GM23248 (cell line): ENCODE measurements around the gene SCYL1. TPM values are rescaled to one million over a fixed set of nuclear protein-coding genes. Genes with fewer than 3 reads are reported as not detected.

ENCODE experiments used
- DNase-seq: peaks from one replicate; pipeline ENCODE4 v3.0.0-alpha.2; 2015
- H2AFZ ChIP-seq: fragments of 200-600 bp; sonication (generic); 2 replicates; pipeline ENCODE4 v1.6.1; 2016; ENCODE audit warnings: antibody characterized with exemption
- H3F3A ChIP-seq: fragments of 200-600 bp; sonication (generic); 2 replicates; pipeline ENCODE4 v1.6.1; 2016; ENCODE audit warnings: mild to moderate bottlenecking, antibody characterized with exemption, mixed run types; ENCODE audit not compliant: insufficient read depth
- H3K27ac ChIP-seq: fragments of 200-600 bp; sonication (generic); 2 replicates; pipeline ENCODE4 v1.5.1; 2016; ENCODE audit warnings: mild to moderate bottlenecking
- H3K27me3 ChIP-seq: fragments of 200-600 bp; sonication (generic); replicated peaks from 2 replicates; pipeline ENCODE4 v1.6.1; 2016; ENCODE audit warnings: mild to moderate bottlenecking; ENCODE audit not compliant: insufficient read depth
- H3K36me3 ChIP-seq: fragments of 200-600 bp; sonication (generic); 2 replicates; pipeline ENCODE4 v1.6.1; 2016; ENCODE audit warnings: low read depth, mild to moderate bottlenecking
- H3K4me1 ChIP-seq: fragments of 200-600 bp; sonication (generic); 2 replicates; pipeline ENCODE4 v1.6.1; 2016; ENCODE audit warnings: mild to moderate bottlenecking; ENCODE audit not compliant: insufficient read depth
- H3K4me2 ChIP-seq: fragments of 200-600 bp; sonication (generic); one replicate; pipeline ENCODE4 v1.6.1; 2016; ENCODE audit warnings: mild to moderate bottlenecking; ENCODE audit not compliant: unreplicated experiment
- H3K4me3 ChIP-seq: fragments of 200-600 bp; sonication (generic); 2 replicates; pipeline ENCODE4 v1.5.1; 2016; ENCODE audit warnings: mild to moderate bottlenecking
- H3K79me2 ChIP-seq: fragments of 200-600 bp; sonication (generic); 2 replicates; pipeline ENCODE4 v1.6.1; 2016; ENCODE audit warnings: mild to moderate bottlenecking; ENCODE audit not compliant: insufficient read depth
- H3K9ac ChIP-seq: fragments of 200-600 bp; sonication (generic); 2 replicates; pipeline ENCODE4 v1.6.1; 2016; ENCODE audit warnings: mild to moderate bottlenecking
- H3K9me2 ChIP-seq: fragments of 200-600 bp; sonication (generic); 2 replicates; pipeline ENCODE4 v1.6.1; 2016; ENCODE audit warnings: mixed run types, mild to moderate bottlenecking, moderate library complexity; ENCODE audit not compliant: insufficient read depth
- H3K9me3 ChIP-seq: fragments of 200-600 bp; sonication (generic); one replicate; pipeline ENCODE4 v1.6.1; 2017; ENCODE audit warnings: low read depth
- H4K20me1 ChIP-seq: fragments of 200-600 bp; sonication (generic); 2 replicates; pipeline ENCODE4 v1.6.0; 2016; ENCODE audit not compliant: insufficient read depth
- EZH2 ChIP-seq: fragments of 200-600 bp; sonication (generic); IDR thresholded peaks from 2 replicates; pipeline ENCODE4 v1.6.1; 2018; ENCODE audit warnings: antibody characterized with exemption, mild to moderate bottlenecking; ENCODE audit not compliant: insufficient read depth, poor library complexity, severe bottlenecking
- EZH2phosphoT487 ChIP-seq: fragments of 200-600 bp; sonication (generic); IDR thresholded peaks from 2 replicates; pipeline ENCODE4 v1.6.1; 2018; ENCODE audit warnings: antibody characterized with exemption, moderate library complexity, mild to moderate bottlenecking, low read depth; ENCODE audit not compliant: insufficient read depth
- WGBS, 2 experiments: methylation state at CpG; one replicate each; pipeline ENCODE4 v1.1.6; 2015 to 2017; ENCODE audit warnings: low lambda C conversion rate in 2 of 2, low coverage in 1 of 2; ENCODE audit errors: missing lambda C conversion rate in 2 of 2; 5-methylcytosine and 5-hydroxymethylcytosine counted together
- in situ Hi-C: fragments of 300-500 bp; cut with MboI; formaldehyde crosslinking; loops from 2 replicates; pipeline ENCODE4 v1.15.0; 2020
- polyA plus RNA-seq: library from polyadenylated mRNA; unstranded; fragments of >200 nt; fragmentation: Nextera tagmentation; extraction: Ambion mirVana; gene quantifications from 2 replicates; pipeline ENCODE4 v1.2.1, GENCODE V29; 2016
- total RNA-seq: library from RNA; depleted of rRNA; stranded (reverse); fragments of >200 nt; shearing (Covaris generic); gene quantifications from 2 replicates; pipeline ENCODE4 v1.2.3, GENCODE V29; 2014

Gene SCYL1
- total and polyA plus RNA-seq, 2 experiments from 2014 or later = 90.7 to 115 TPM

DNA sequence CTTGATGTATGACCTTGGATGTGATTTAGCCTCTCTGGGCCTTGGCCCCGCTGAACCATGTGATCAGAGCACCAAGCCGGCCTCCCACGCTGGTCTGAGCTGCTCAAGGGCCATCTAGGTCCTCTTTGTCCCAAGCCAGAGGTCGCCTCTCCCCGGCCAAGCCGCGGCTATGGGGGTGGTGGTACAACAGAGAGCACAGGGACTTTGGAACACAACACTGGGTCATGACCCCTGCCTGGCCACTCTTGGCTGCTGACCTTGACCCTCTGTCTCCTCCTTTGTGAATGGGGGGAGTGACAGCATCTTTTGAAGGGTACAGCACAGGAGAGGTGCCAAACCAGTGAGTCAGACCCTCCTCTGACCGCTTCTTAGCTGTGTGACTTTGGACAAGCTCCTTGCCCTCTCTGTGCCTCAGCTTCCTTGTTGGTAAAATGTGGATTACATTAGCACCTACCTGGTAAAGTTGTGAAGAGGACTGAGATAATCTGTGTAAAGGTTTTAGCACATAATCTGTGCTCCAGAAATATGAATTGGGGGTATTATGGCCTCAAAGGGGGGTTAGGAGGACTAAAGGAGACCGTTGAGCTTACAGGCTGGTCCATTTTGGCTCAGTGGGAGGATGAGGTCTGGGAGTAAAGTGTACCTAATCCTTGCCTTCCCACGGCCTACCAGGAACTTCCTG, 4.7 kb downstream of the SCYL1 start:
- H3K27ac ChIP-seq = no peak overlapping the region

DNA sequence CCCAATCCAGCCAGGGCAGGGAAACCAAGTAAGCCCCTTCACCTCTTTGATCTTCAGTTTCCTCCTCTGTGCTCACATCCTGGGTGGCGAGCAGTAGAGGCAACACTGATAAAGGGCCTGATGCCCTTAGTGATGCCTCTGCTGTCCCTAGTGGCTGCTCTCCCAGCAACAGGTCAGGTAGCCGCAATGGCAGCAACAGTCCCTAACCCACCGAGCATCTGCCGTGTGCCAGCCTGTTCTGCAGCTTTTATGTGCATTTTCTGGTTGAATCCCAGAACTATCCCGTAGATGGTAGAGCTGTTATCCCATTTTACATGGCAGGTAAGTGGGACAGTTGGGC, 5.2 kb downstream of the SCYL1 start:
- H3K36me3 ChIP-seq = peaks cover 43% of the 10 kb centered on the region
- no peaks in the 10 kb centered on the region for H3K9me3 ChIP-seq
- no peak overlapping the region for H2AFZ ChIP-seq
- no peak overlapping the region for H3K9ac ChIP-seq
- TF ChIP-seq EZH2 (no peak), EZH2phosphoT487 (no peak)
- no peaks in the 10 kb centered on the region for H3K27me3 ChIP-seq
- peaks cover 15% of the 10 kb centered on the region for H3F3A ChIP-seq
- H3K27ac ChIP-seq = no peak overlapping the region
- H3K9me2 ChIP-seq = no peaks in the 10 kb centered on the region
- no peak overlapping the region for H3K4me3 ChIP-seq
- peaks cover 54% of the 10 kb centered on the region for H3K79me2 ChIP-seq
- H3K4me1 ChIP-seq = 0 out of 2 replicates have a peak, but pooled peaks cover 11% of the 10 kb centered on the region
- in situ Hi-C loops = no loop called here
- no peak overlapping the region for H3K4me2 ChIP-seq
- no peaks in the 10 kb centered on the region for H4K20me1 ChIP-seq
- peak; percentile 23 for DNase-seq
- WGBS, 2 experiments = 86 to 90% methylated on average over 5 of the region's 5 CpGs

More for the DNA sequence above, 4.7 kb downstream of the SCYL1 start:
- WGBS, 2 experiments = 81 to 88% methylated on average over 10 of the region's 10 CpGs
- Histone ChIP-seq H2AFZ (no peak overlapping the region), H3K36me3 (peaks cover 43% of the 10 kb centered on the region), H3K79me2 (peaks cover 56% of the 10 kb centered on the region), H3K4me2 (no peak overlapping the region), H3K9ac (no peak overlapping the region), H3K9me3 (no peaks in the 10 kb centered on the region), H3K4me3 (no peak overlapping the region), H3K27me3 (no peaks in the 10 kb centered on the region), H3F3A (peaks cover 15% of the 10 kb centered on the region), H3K9me2 (no peaks in the 10 kb centered on the region), H4K20me1 (no peaks in the 10 kb centered on the region), H3K4me1 (0 out of 2 replicates have a peak, but pooled peaks cover 11% of the 10 kb centered on the region)
- in situ Hi-C loops = no loop called here
- TF ChIP-seq EZH2phosphoT487 (no peak), EZH2 (no peak)
- DNase-seq = no peak

DNA sequence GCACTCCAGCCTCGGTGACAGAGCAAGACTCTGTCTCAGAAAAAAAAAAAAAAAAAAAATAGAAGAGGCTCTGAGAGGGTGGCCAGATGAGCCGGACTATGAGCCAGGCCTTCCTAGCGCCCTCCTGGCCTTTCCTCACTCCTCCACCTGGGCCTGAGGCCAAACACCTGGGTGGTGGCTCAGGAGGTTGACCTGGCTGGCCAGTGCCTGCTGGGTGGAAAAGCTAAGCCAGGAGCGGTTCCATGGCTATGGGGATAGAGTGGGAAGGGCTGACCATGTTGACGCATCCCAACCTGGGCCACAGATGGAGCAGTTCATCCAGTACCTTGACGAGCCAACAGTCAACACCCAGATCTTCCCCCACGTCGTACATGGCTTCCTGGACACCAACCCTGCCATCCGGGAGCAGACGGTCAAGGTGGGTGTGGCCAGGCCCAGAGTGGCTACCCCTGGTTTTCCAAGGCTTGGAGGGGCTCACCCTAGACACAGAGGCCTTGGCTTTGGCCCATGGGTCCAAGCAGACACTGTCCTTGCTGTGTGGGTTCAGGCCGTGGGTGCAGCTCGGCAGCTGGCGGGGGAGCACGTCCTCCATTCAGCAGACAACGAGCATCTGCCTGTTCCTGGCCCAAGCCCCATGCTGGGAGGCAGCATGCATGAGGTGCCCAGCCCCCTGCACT, 7.6 kb downstream of the SCYL1 start:
- TF ChIP-seq EZH2phosphoT487 = no peak
- TF ChIP-seq EZH2 = no peak
- Histone ChIP-seq H3K9me2 (no peaks in the 10 kb centered on the region), H3K79me2 (peaks cover 30% of the 10 kb centered on the region), H3K27me3 (no peaks in the 10 kb centered on the region), H3K36me3 (peaks cover 35% of the 10 kb centered on the region), H3K4me2 (no peak overlapping the region), H4K20me1 (no peaks in the 10 kb centered on the region), H3K9me3 (no peaks in the 10 kb centered on the region), H3K27ac (no peak overlapping the region), H3K9ac (no peak overlapping the region), H2AFZ (no peak overlapping the region), H3F3A (peaks cover 19% of the 10 kb centered on the region), H3K4me1 (no peaks in the 10 kb centered on the region), H3K4me3 (no peak overlapping the region)
- no peak for DNase-seq
- in situ Hi-C loops = no loop called here
- WGBS, 2 experiments = 83 to 87% methylated on average over 14 to 15 of the region's 15 CpGs

DNA sequence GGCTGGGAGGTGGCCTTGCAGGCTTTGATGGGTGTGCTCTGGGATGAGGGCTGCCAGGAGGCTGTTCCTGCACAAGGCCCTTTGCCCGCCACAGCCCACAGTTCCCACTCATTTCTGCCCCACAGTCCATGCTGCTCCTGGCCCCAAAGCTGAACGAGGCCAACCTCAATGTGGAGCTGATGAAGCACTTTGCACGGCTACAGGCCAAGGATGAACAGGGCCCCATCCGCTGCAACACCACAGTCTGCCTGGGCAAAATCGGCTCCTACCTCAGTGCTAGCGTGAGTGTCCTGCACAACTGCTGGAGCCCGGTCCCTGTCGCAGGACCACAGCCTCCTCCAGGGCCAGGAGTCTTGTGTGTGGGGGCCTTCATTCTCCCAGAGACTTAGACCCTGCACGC, 10.2 kb downstream of the SCYL1 start:
- H3K4me2 ChIP-seq = no peak overlapping the region
- peaks cover 4% of the 10 kb centered on the region for H3K79me2 ChIP-seq
- TF ChIP-seq EZH2phosphoT487 = no peak
- no peak for TF ChIP-seq EZH2
- H4K20me1 ChIP-seq = no peaks in the 10 kb centered on the region
- H3K27me3 ChIP-seq = no peaks in the 10 kb centered on the region
- H3K4me1 ChIP-seq = no peaks in the 10 kb centered on the region
- H3K27ac ChIP-seq = no peak overlapping the region
- H3K9ac ChIP-seq = no peak overlapping the region
- H3F3A ChIP-seq = peaks cover 19% of the 10 kb centered on the region
- WGBS, 2 experiments = 82 to 84% methylated on average over 9 of the region's 9 CpGs
- H3K9me3 ChIP-seq = no peaks in the 10 kb centered on the region
- no peak overlapping the region for H2AFZ ChIP-seq
- no peaks in the 10 kb centered on the region for H3K9me2 ChIP-seq
- in situ Hi-C loops = no loop called here
- no peak for DNase-seq
- H3K4me3 ChIP-seq = no peak overlapping the region
- H3K36me3 ChIP-seq = peaks cover 23% of the 10 kb centered on the region; the same call in 1 of the 2 replicates
